ENCODE measurements around the gene HAUS5.
A peak's percentile ranks its signal among the peaks of the same experiment; 100 is the strongest.
"Not testable (repeated sequence)": the region's sequence is repeated elsewhere in the genome, so short reads cannot be mapped to it uniquely, and the experiment has no call there.

HAUS5 gene

DNA sequence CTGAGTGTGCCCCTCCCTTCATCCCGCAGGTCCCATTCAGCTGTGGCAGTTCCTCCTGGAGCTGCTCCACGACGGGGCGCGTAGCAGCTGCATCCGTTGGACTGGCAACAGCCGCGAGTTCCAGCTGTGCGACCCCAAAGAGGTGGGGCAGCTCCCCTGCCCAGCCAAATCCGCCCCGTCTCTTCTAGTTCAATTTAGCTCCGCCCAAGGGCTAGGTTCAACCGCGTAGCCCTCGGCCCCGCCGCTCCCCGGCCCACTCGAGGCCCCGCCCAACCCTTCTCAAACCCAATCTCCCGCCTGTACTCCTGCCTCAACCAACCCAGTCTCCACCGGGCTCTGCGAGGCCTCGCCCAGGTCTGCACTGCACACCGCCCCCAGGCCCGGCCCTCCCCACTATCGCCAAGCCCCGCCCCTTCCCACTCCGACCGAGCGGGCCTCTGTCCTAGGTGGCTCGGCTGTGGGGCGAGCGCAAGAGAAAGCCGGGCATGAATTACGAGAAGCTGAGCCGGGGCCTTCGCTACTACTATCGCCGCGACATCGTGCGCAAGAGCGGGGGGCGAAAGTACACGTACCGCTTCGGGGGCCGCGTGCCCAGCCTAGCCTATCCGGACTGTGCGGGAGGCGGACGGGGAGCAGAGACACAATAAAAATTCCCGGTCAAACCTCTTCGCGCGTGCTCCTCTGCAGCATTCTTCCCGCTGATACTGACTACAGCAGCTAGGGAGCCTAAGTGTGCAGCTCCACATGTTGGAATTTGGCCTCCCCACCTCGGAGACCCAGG lies 31.9 kb downstream of the HAUS5 start:
- peak; percentile 95 for DNase-seq

DNA sequence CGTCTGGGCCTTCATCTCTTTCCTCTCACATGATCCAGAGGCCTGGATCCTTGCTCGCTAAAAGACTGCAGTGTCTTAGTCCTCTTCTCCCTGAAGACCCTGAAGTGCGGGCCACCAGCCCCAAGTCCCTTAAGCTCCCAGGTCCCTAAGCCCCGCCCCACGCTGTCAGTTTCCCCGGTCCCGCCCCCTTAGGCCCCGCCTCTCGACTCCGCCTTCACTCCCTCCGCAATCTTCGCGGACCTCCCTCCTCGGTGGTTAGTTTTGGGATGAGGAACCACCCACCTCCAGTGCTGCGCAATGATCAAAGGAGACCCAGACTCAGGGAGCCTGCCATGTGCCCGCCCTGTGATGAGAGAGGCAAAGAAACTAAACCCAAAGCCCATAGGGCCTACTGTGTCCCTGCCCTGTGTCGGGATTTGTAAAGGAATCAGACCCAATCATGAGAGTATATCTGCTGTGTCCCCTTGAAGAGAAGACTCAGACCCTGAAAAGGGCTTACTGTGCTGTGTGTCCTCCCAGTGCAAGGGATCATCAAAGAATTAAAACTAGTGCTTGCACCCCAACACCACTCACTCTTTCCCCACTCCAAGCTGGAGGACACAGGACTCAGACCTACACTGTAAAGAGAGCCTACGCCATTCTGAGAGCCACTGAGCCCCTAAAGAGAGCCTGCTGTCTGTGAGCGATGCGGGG lies 32.6 kb downstream of the HAUS5 start:
- DNase-seq: no peak

- DNase-seq: no peak
These were observed 33.4 kb downstream of the HAUS5 start for GRCh38 chr19:35645680-35646511.

DNA sequence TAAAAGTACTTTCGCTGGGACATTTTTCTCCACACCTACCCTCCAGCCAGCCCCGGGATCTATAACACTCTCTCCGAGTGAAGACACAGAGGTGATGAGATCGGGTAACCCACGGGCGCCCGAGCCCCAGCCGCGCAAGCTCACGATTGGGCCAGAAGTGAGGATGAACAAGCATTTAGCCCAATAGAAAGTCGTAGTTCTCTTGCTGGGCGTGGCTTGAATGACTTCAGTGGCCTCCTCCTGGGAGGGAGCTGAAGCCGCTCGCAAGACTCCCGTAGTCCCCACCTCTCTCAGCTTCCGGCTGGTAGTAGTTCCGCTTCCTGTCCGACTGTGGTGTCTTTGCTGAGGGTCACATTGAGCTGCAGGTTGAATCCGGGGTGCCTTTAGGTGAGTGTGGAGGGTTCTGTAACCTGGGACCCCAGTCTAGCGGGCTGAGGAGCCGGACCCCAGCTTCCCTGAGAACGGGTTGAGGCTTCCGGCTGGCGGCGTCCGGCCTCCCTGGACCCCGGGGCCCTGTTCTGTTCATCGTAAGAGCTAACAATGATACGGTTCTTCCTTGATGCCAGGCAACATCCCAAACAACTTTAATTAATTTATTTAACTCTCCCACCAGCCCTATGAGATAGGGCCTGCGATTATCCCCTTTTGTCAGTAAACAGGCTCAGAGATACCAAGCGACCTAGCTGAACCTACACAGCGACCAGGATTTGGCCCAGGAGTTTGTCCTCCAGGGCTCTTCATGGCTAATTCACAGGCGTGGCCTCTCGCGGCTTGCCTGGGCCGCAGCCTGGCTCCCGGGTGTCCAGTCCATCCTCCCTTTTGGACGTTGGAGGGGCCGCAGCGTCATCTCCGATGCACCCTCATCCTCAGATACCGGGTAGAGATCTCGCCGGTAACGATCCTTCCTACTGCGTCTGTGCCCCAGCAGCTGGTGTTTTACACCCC lies 35.8 kb downstream of the HAUS5 start, which contains the start of gene COX6B1:
Gene COX6B1, plus strand, starts transcription at position 307 of the 945 bp plus-strand sequence. CDS start 2,921 bp downstream, outside the sequence.
- DNase-seq: peak; percentile 98

- DNase-seq: no peak
These were observed 38.0 kb downstream of the HAUS5 start for GRCh38 chr19:35650581-35650980.

DNA sequence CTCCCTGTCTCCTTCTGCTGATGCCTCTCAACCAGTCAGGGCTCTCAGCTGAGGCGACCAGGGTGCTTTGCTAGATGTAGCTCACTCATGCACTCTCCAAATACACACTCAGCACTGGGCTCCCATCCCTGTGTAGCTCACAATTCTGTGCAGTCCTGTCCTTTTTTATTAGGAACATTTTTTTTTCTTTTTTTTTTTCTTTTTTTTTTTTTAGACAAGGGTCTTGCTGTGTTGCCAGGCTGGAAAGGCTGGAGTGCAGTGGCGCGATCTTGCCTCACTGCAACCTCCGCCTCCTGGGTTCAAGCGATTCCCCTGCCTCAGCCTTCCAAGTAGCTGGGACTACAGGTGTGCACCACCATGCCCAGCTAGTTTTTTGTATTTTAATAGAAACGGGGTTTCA lies 42.3 kb downstream of the HAUS5 start:
- DNase-seq: not testable (repeated sequence)

DNA sequence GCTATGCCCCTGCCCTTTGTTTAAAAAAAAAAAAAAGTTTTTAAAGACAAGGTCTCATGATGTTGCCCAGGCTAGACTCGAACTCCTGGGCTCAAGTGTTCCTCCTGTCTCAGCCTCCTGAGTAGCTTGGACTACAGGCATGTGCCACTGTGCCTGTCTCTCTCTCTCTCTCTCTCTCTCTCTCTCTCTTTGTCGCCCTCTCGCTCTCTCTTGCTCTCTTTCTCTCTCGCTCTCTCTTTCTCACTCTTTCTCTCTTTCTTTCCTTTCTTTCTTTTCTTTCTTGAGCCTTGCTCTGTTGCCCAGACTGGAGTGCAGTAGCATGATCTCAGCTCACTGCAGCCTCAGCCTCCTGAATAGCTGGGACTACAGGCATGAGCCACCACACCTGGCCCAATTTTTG lies 43.1 kb downstream of the HAUS5 start:
- no peak for DNase-seq

GRCh38 chr19:35656700-35657099 lies 44.2 kb downstream of the HAUS5 start:
- DNase-seq: no peak

DNA sequence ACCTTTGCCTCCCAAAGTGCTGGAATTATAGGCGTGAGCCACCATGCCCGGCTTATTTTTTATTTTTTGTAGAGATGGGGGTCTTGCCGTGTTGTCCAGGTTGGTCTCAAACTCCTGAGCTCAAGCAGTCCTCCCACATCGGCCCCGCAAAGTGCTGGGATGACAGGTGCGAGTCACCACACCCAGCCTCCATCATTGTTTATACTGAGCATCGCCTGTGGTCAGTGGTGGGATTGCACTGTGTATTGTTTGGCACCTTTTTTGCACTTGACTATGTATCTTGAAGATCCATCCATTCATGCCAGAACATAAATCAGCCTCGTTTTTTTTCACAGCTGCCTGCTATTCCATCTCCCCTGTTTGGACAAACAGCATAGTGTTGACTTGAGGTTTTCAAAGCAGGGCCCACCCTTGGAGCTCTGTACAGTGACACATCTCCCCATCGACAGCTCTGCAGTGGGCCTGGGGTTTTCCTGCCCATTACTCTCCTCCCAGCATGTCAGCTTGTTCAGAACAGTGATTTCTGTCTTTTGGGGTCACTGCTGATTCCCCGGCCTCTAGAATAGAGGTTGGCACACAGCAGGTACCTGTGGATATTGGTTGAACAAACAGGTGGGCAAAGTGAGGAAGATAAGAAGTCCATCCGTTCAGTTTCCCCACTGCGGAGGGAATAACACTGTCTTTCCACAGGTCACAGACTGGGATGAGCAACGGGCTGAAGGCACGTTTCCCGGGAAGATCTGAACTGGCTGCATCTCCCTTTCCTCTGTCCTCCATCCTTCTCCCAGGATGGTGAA lies 45.6 kb downstream of the HAUS5 start:
- no peak for DNase-seq

DNA sequence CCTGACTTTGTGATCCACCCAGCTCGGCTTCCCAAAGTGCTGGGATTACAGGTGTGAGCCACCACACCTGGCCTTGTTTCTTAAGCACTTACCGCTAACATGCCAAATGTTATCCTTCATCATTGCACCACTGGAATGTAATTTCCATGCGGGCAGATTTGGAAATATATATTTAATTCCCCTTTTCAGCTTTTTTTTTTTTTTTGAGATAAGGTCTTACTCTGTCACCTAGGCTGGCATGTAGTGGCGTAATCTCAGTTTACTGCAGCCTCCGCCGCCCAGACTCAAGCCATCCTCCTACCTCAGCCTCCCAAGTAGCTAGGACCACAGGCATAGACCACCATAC lies 49.4 kb downstream of the HAUS5 start:
- no peak for DNase-seq

DNA sequence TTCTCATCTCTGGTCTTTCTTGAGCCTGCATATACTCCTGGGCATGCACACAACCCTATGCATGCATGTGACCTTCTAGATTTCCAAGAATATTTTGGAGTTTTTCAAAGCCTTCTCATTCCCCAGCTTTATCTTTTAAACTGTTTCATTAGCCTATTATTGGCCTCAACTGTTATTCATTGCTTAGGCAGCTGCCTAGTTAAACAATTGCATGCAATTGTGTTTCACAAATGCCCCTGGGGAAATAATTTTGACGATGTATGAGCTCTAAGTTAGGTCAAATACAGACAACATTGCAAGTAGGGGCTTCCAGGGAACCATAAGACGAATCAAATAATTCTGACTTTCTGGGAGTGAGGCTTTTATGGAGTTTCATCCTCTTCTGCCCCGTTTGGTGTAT lies 51.4 kb downstream of the HAUS5 start:
- no peak for DNase-seq

- no peak for DNase-seq
These were observed 52.6 kb downstream of the HAUS5 start for GRCh38 chr19:35665157-35665556.

DNA sequence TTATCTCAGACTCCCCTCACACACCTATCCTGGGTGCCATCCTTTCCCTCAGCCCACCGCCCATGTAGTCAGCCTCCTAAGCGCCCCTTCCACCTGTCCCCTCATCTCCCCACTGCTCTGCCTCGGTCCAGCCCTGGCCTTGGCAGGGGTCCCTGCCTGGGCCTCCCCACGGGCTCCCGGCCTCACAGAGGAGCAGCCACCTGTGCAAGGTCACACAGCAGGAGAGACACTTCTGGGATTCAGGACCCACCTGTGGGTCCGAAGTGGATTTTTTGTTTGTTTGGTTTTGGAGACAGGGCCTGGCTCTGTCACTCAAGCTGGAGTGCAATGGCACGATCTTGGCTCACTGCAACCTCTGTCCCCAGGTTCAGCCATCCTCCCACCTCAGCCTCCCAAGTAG lies 53.1 kb downstream of the HAUS5 start:
- no peak for DNase-seq

- DNase-seq: no peak
These were observed 53.8 kb downstream of the HAUS5 start, which contains the start of gene UPK1A for GRCh38 chr19:35666251-35666913. Gene UPK1A (plus strand): TSS chr19:35666517. CDS start chr19:35666813, 296 bp downstream.

GRCh38 chr19:35669566-35669965 lies 57.0 kb downstream of the HAUS5 start:
- DNase-seq: no peak

- DNase-seq: no peak
These were observed 57.4 kb downstream of the HAUS5 start for GRCh38 chr19:35669974-35670373.

DNA sequence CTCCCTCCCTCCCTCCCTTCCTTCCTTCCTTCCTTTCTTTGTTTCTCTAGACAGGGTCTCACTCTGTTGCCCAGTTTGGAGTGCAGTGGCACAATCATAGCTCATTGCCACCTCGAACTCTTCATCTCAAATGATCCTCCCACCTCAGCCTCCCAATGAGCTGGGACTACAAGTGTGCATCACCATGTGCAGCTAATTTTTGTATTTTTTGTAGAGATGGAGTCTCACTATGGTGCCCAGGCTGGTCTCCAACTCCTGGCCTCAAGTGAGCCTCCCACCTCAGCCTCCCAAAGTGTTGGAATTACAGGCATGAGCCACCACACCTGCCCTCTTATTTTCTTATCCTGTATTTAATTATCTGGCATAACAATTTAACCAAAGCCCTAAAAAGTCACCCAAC lies 58.2 kb downstream of the HAUS5 start:
- DNase-seq: no peak

- DNase-seq: no peak
These were observed 59.3 kb downstream of the HAUS5 start for GRCh38 chr19:35671818-35672217.

GRCh38 chr19:35673121-35673804 lies 60.7 kb downstream of the HAUS5 start:
- no peak for DNase-seq

Measured in DMS79 (cell line).